GM19193 (cell line): ENCODE measurements around the gene SPO11.

ENCODE experiments used
- POLR2A ChIP-seq: IDR thresholded peaks from 4 replicates; pipeline ENCODE4 v1.6.1; 2011; ENCODE audit not compliant: insufficient read depth, insufficient read length; ENCODE audit errors: extremely low read depth

SPO11 gene, protein sequence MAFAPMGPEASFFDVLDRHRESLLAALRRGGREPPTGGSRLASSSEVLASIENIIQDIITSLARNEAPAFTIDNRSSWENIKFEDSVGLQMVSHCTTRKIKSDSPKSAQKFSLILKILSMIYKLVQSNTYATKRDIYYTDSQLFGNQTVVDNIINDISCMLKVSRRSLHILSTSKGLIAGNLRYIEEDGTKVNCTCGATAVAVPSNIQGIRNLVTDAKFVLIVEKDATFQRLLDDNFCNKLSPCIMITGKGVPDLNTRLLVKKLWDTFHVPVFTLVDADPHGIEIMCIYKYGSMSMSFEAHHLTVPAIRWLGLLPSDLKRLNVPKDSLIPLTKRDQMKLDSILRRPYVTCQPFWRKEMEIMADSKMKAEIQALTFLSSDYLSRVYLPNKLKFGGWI

DNA sequence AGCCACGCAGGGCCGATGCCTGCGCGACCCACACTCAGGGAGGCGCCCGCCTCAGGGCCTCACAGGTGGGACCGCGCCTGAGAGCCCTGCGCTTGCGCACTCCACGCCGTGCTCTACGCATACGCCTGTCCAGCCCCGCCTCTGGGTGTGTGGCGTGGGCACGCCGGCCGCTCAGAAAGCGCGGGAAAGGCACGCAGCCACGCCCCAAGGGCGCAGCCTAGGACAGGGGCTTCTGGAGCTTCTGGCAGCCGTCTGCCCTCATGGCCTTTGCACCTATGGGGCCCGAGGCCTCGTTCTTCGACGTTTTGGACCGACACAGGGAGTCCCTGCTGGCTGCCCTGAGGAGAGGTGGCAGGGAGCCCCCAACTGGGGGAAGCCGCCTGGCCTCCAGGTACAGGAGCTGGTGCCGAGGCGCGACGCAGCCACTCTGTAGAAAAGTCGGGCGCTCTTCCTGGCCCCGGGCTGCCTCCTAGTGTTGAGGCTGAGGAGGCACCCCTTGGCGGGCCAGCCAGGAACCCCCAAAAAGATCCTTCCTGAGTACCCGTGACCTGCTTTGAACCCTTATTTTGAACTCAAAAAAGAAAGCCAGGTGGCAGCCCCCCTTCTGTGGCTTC, at the start of gene SPO11:
Gene SPO11 (plus strand): TSS at position 196 of the 614 bp plus-strand sequence. CDS start 65 bp downstream, at position 261.
- no peak for TF ChIP-seq POLR2A

DNA sequence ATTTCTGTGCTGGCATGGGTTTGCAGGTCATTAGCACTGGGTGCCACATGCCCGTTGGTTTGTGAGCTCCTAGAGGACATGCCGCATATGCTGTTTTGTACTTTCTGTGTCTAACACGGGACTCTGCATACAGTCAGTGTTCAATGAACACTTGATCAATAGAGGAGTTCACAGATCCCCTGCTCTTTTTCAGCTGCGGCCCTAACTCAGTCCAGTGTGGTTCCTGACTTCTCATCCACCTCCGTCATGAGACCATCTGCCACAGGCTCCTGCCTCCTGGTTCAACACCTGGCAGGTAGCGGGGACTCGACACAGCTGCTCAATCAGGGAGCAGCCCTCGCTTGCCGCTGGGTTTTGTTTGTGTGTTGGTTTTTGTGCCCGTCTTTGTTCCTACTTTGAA, 49.4 kb upstream of the SPO11 start:
- no peak for TF ChIP-seq POLR2A

DNA sequence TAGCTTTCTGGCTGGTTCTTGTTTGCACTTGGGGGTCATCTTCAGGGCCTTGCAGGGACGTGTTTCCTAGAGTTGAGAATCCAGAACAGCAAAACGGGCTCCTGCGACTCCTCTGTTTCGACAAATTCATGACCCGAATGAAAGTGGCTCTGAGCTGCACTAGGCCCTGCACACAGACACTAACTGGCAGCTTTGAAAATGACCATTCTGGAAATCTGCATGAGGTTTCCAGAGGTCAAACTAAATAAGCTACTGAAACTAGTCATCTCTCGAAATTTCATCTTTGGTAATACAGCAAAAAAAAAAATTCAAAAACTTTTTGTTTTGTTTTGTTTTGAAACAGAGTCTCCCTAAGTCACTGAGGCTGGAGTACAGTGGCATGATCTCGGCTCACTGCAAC, 47.7 kb upstream of the SPO11 start:
- TF ChIP-seq POLR2A = no peak

DNA sequence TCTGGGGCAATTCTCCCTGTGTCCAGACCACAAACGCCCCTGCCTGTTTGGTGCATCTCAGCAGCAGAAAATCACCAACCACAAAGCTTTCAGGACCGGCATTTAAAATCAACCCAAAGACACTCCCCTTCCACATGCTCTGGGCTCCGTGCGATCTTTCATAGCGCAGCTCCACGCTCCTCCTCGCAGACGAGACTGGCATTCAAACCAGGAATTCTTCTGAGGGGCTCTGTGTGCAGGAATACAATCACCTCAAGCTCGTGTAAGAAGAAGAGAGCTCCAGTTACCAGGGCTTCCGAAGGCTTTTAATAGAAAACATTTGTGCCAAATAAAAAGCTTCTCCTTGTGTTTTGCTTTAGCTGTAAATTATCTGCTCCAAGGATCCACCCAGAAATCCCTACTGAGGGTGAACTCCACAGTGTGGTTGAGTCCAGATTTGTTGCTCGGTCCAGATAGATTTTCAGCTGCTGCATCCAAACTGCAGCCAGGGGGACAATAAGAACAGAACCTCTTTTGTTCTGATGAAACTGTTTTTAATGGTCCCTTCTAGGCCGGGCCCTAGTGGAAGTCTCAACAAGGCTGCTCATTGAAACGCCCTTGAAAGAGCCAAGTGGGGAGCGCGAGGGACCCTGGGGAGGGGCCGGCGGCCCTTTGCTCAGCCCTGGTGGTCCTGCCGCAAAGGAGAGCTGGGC, 46.8 kb upstream of the SPO11 start:
- no peak for TF ChIP-seq POLR2A

DNA sequence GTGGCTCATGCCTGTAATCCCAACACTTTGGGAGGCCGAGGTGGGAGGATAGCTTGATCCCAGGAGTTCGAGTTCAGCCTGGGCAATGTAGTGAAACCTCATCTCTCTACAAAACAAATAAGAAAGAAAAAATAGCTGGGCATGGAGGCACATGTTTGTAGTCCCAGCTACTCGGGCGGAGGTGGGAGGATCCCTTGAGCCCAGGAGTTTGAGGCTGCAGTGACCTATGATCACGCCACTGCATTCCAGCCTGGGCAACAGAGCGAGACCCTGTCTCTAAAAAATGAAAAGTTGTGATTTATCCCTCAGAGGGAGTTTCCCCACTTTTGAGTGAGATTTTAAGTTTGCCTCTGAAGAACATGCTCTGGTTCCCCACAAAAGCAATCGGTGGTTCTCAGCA, 45.7 kb upstream of the SPO11 start:
- no peak for TF ChIP-seq POLR2A

DNA sequence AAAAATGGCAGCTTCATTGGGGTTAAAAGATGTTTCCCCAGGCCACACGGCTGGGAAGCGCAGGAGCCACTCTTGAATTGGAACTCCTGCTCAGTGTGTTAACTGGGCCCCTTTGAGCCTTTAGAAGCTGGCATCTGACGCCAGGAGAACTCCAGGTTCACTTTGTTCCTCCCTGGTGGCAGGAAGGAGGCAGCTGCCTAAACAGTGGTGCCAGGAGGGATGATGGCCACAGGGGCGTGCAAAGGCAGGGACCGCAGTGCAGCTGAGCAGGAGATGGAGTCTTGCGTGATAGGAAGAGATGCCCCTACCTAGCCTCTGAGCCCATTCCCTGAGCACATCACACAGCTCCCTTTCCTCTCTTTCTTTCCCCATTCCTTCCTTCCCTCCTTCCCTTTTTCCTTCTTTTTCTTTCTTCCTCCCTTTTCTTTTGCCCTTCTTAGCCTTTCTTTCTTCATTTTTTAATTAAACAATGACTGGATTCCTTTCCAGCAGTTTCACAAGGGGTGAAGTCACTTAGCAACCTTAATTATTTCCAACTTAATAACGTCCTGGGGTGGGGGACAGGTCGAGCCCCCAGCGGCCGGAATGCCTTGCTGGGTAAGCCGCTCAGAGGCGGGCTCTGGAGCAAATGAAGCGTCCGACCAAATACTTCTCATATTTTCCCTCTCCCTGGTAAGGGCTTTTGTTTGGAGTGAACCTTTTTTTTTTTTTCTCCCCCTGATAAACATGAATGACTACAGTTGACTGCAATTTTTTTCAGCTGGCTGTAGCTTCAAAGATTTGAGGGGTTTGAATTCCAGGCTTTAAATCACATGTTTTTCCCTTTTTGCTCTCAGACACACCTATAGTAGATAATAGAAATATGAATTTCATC, 42.4 kb upstream of the SPO11 start:
- TF ChIP-seq POLR2A = no peak

DNA sequence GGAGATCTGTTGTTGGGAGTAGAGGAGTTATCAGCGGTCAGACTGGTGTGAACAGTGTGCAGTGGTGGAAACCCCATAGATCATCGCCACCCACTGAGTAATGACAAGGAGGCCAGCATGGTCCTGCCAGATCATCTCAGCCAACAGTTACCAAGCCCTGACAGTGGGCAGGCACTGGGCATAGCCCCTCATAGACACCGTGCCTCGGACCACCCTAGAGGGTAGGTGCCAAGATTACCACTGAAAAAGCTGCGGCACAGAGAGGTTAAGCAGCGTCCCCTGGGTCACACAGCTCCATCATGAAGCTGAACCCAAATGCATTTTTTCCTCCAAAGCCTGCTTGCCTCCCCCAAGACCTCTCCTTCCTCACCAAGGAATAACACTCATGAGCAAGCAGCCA, 41.7 kb upstream of the SPO11 start:
- no peak for TF ChIP-seq POLR2A

DNA sequence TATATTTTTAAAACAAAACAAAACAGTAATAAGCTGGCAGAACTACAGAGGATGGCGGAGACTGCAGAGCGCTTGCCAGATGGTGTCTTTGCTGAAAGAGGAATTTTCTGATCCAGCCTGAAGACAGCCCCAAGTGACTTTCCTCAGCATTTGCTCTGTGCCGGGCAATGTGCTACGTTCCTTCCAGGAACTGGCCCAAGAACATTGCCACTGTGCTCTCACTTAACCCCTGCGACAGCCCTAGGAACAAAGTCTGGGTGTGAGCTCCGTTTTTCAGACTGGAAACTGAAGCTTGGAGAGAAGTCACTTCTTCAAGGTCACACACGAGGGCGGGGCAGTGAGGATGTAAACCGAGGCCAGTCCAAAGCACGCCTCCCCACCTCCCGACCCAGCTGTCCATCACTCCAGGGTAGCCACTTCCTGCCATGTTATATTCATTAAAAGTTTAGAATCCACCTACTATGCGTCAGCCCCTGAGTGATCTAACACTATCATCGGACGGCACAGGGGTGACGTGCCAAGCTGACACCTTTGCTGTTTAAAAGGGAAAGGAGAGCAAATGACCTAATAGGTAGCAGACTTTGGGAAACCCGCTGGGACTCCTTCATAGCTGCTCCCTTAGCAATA, 40.8 kb upstream of the SPO11 start:
- no peak for TF ChIP-seq POLR2A

DNA sequence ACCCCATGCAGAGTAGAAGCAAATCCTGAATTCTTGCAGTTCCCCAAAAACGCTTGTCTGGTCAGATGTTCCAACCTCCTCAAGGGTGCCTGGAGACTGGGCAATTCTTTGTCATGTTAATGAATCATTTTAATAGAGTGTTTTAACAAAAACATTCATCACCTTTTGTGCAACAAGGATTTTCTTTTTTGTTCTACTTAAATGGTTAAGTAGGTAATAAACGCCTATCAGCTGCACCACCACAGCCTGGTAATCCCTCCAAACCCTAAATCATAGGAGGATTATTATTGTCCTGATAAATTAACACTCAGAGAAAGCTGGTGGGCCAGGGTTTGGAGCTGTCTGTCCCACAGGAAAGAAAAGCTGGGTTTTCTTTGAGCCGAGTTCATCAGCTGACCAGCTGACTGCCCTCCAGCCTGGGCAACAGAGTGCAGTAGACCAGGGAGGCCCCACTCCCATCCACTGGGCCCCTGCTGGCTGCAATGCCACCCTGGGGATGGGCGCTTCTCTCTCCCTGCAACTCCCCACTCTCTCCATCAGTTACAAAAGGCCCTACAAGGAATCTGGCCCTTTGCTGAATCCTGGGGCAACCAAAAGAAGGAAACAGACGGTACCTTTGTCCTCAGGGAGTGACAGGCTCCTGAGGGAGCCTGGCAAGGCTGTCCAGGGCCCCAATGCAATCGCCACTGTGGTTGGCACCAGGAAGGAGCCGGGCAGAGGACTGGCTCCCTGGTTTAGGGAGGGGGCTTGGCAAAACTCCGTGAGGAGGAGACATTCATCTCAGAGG, 40.0 kb upstream of the SPO11 start:
- TF ChIP-seq POLR2A = no peak

DNA sequence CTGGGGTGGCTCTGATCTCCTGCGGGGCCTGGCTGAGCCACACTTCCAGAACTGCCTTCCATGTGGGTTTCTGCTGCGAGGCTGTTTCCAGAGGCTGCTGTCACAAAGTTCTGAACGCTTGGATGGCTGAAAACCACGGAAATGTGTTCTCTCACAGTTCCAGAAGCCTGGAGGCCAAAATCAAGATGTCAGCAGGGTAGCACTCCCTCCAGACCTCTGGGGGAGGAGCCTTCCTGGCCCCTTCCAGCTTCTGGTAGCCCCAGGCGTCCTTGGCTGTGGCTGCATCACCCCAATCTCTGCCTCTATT, 39.5 kb upstream of the SPO11 start:
- no peak for TF ChIP-seq POLR2A

DNA sequence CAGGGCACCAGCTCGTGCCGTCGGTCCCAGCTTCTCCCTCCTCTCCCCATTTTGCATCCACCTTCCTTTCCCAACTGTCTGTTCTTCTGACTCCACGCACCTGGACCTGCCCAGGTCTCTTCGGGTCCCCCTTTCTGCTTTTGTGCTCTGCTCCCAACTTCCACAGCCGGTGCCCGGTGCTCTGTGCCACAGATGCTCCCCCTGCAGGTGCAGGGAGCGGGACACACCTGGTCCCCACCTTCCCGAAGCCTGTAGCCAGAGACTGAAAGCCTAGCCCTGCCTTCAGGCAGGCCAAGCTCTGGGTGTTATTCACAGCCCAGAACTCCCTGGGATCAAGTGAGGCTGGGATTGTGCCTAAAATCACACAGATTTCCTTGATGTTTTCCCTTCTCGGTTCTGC, 38.6 kb upstream of the SPO11 start:
- no peak for TF ChIP-seq POLR2A

DNA sequence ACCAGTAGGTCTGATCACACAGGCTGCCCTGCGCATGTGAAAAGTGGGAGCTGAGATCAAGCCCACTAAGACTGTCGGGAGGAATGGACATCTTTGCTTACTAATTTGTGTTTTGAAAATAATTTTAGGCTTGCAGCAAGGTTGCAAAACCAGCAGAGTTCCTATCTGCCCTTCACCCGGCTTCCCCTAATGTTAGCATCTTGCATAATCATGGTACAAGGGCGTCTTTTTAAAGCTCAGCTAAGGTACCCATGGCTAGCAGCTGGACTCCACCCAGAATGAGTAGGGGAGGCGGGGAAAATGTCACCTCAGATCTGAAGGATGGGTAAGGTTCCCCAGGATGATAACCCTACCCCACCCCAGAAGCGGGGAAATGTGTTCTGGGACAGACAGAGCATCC, 37.9 kb upstream of the SPO11 start:
- no peak for TF ChIP-seq POLR2A

DNA sequence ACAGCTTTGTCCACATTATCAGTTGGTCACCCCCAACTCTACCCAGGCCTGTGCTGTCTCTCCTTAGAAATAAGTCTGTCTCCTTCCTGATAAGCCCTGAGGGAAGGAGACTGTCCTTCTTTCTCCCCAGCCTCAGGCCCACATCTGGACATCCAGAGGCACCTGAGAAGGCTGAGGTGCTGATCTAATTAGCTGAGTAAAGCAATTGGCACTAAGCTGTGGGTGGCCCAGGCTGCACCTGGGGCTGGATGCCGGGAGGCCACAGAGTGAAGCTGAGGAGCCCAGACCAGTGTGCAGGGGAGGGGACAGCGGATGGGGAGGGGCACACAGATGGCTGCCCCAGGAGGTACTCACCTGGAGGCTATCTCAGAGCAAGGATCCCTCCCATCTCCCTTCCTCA, 37.0 kb upstream of the SPO11 start:
- no peak for TF ChIP-seq POLR2A

DNA sequence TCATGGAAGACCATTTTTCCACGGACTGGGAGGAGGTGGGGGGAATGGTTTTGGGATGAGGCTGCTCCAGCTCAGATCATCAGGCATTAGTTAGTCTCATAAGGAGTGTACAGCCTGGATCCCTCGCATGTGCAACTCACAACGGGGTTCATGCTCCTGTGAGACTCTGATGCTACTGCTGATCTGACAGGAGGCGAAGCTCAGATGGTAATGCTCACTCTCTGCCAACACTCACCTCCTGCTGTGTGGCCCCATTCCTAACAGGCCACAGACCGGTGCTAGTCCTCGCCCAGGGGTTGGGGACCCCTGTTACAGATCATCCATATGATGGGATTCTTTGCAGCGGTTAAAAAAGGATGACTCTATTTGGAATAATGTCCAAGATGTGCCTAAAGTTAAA, 35.6 kb upstream of the SPO11 start:
- no peak for TF ChIP-seq POLR2A
